ENCODE data around the gene XCR1.
"Not testable (repeated sequence)": the region's sequence is repeated elsewhere in the genome, so short reads cannot be mapped to it uniquely, and the experiment has no call there.

XCR1 gene

GRCh38 chr3:46027021-46027705, at the start of gene XCR1:
XCR1 (minus strand) TSS chr3:46027483; CDS start chr3:46021947, 5,536 bp downstream.
- DNase-seq = no peak

GRCh38 chr3:46076606-46077005, 49.3 kb upstream of the XCR1 start:
- no peak for DNase-seq

DNA sequence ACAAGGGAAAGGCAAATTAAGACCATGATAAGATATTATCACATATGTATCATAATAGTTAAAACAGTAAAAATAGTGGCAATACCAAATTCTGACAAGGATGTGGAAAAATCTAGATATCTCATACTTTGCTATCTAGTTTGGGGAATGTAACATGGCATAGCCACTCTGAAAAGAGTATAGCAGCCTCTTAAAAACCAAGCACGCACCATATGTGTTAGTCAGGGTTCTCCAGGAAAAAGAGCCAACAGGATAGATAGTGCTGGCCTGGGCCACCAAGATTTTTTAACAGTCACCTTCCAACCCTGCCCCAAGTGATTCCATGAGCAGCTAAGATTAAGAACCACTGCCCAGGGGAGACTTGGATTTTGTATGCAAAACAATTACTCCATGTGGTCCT, 48.5 kb upstream of the XCR1 start:
- DNase-seq = no peak

GRCh38 chr3:46071222-46071858, 44.1 kb upstream of the XCR1 start:
- DNase-seq = no peak

- DNase-seq = no peak
These were observed 43.4 kb upstream of the XCR1 start for GRCh38 chr3:46070595-46071093.

- no peak for DNase-seq
These were observed 41.2 kb upstream of the XCR1 start for GRCh38 chr3:46068501-46068900.

- DNase-seq = no peak
These were observed 40.1 kb upstream of the XCR1 start for GRCh38 chr3:46067401-46067800.

- no peak for DNase-seq
These were observed 38.5 kb upstream of the XCR1 start for GRCh38 chr3:46065750-46066256.

DNA sequence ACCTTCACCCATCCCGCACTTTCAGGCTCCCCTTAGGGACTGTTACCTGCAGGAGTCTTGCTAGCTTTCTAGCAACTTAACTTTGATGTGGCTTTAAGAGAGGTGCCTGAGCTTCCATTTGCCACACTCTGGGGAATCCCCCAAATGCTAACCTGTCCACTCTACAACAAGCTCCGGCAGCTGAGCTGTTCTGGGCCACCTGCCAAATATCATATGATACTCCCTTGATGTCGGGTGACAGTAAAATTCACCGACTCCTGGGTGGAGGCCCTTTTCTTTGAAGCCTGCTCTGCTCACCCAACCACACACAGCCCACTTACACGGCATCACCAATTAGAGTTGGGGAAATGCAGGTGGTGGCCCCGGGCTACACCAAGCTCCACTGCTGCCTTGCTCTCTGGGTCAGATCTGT, 38.0 kb upstream of the XCR1 start:
- DNase-seq = peak; percentile 63

GRCh38 chr3:46062679-46063078, 35.4 kb upstream of the XCR1 start:
- DNase-seq = no peak

GRCh38 chr3:46061887-46062286, 34.6 kb upstream of the XCR1 start:
- DNase-seq = no peak

- DNase-seq = no peak
These were observed 33.9 kb upstream of the XCR1 start for GRCh38 chr3:46061108-46061720.

DNA sequence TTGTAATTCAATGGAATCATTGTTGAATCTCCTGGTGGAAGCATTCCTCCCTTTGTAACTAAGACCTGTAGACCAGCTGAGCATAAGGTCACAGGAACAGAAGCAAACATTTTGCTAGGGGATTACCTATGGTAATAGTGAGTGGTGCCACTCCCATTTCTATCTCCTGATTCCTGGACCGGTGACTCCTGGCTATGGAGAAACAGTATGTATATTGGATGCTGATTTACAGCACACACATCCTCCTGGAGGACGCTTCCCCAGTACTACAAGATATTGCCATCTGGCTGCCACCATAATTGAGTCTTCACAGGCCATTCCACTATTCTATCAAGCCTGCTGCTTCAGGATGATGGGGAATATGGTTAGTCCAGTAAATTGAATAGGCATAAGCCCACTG, 33.3 kb upstream of the XCR1 start:
- no peak for DNase-seq

DNA sequence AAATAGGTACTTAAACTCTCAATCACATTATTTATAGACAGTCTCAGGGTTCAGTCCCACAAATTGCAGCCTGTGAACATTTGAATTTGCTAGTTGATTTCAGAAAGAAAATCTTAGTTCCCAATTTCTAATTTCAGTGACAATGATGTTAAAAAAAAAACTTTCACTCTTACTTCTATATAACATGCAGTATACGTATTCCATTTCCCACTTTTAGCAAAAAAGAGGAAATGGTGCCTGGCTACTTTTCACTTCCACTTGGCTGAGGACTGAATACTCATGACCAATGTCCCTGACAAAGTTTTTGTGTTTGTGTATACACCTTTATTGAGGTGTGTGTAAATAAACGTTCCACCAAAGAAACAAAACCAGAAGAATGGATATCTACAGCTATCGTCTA, 32.1 kb upstream of the XCR1 start:
- DNase-seq = no peak

GRCh38 chr3:46058981-46059380, 31.7 kb upstream of the XCR1 start:
- DNase-seq = no peak

GRCh38 chr3:46057716-46058115, 30.4 kb upstream of the XCR1 start:
- DNase-seq = no peak

DNA sequence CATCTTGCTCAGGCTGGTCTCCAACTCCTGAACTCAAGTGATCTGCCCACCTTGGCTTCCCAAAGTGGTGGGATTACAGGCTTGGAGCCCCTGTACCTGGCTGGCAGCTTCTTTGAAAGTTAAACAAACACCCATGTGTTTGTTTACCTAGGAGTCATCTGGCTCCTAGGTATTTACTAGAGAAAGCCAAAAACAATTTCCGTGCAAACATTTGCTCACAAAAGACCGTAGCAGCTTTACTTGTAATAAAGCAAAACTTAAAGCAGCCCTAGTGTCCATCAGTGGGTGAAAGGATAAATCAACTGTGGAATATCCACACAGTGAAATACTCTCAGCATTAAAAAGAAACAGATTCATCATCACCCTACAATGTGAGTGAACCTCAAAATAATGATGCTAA, 29.4 kb upstream of the XCR1 start:
- DNase-seq = no peak

- not testable (repeated sequence) for DNase-seq
These were observed 26.7 kb upstream of the XCR1 start for GRCh38 chr3:46053761-46054515.

DNA sequence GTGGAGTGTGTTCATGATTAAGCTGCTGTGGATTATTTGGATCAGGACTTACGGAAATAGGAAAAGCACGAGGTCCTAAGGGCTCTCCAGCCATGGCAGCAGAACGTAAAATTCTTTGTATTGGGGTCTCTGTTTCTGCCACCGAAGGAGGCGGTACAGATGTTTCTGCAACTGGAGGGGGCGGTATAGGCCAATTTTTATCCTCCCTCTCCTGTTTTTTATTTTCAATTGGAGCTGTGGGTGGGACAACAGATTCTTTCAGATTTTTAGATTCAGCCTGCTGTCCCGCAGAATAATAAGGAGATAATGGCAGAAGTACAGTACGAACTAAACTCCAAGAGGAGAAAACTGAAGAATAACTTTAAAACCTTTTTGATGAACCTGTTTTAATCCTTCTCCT, 26.0 kb upstream of the XCR1 start:
- not testable (repeated sequence) for DNase-seq

DNA sequence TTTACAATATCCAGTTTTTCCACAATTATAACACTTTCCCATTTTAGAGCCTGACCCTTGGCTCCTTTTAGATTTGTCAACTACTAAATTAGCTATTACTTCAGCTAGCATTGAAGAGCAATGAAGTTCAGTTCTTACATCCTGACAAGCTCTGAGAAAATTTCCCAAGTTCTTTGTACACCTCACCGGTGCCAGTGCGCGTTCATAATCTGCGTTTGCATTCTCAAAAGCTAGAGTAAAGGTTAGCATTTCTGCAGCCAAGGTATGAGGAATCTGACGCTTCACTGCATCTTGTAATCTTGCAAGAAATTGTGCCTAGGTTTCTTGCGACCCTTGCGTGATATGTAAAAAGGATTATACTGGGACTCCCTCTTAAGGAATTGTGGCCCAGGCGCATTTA, 25.2 kb upstream of the XCR1 start:
- DNase-seq = no peak

DNA sequence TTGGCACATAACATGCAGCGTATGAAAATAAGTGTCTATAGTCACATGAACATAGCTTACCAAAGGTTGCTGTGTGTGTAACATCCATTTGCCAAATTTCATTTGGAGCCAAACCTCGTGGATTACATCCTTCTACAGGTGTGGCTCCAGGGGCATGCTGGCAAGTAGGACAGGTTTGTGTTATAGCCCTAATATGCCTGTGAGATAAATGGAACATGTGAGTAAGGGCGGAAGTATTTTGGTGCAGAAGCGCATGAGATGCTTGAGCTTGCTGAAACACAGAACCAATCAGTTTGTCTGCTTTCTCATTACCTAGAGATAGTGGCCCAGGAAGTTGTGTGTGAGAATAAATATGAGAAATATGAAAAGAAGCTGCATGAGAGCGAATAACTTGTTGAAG, 21.8 kb upstream of the XCR1 start:
- DNase-seq = no peak

GRCh38 chr3:46046231-46046630, 18.9 kb upstream of the XCR1 start:
- not testable (repeated sequence) for DNase-seq

GRCh38 chr3:46038916-46039315, 11.6 kb upstream of the XCR1 start:
- DNase-seq = no peak

All from stimulated activated CD4-positive, alpha-beta T cell treated with anti-CD3 and anti-CD28 coated beads, Interleukin-12 subunit alpha, Interleukin-12 subunit beta, amount 100 ng/mL, for 4 hours (primary cell).